Stimulated activated CD8-positive, alpha-beta memory T cell treated with anti-CD3 and anti-CD28 coated beads, Interleukin-12 subunit alpha, Interleukin-12 subunit beta, amount 100 ng/mL, for 4 hours (primary cell): ENCODE measurements around the gene SCAF1.

Experiments used
- DNase-seq: peaks from one replicate; pipeline ENCODE4 v3.0.0-alpha.2; 2020; ENCODE audit warnings: low read depth

The SCAF1 gene

GRCh38 chr19:49687150-49687549 lies 45.1 kb downstream of the SCAF1 start:
- DNase-seq = no peak

- no peak for DNase-seq
Observed at GRCh38 chr19:49687566-49688316, 45.7 kb downstream of the SCAF1 start.

- no peak for DNase-seq
Observed at GRCh38 chr19:49688531-49689132, 46.6 kb downstream of the SCAF1 start.

- no peak for DNase-seq
Observed at GRCh38 chr19:49689133-49690078, 47.4 kb downstream of the SCAF1 start, which contains the start of gene ADM5. TSS of gene ADM5 (plus strand) at chr19:49689594. CDS start at chr19:49689838, 244 bp downstream.

GRCh38 chr19:49690079-49690655 lies 48.2 kb downstream of the SCAF1 start:
- no peak for DNase-seq

- no peak for DNase-seq
Observed at GRCh38 chr19:49690656-49691242, 48.7 kb downstream of the SCAF1 start, which contains the start of gene CPT1C. TSS of gene CPT1C (plus strand) at chr19:49691116. CDS start at chr19:49692253, 1,137 bp downstream.

- DNase-seq = no peak
Observed at GRCh38 chr19:49691243-49692146, 49.5 kb downstream of the SCAF1 start.

- no peak for DNase-seq
Observed at GRCh38 chr19:49692147-49692506, 50.1 kb downstream of the SCAF1 start.

GRCh38 chr19:49696115-49696514 lies 54.1 kb downstream of the SCAF1 start:
- DNase-seq = no peak

- DNase-seq = no peak
Observed at GRCh38 chr19:49696865-49697264, 54.9 kb downstream of the SCAF1 start.

- DNase-seq = no peak
Observed at GRCh38 chr19:49699364-49699763, 57.4 kb downstream of the SCAF1 start.

GRCh38 chr19:49700563-49700962 lies 58.6 kb downstream of the SCAF1 start:
- DNase-seq = no peak

GRCh38 chr19:49701271-49701786 lies 59.3 kb downstream of the SCAF1 start:
- no peak for DNase-seq

GRCh38 chr19:49704888-49705642 lies 63.1 kb downstream of the SCAF1 start:
- DNase-seq = no peak

GRCh38 chr19:49705919-49706318 lies 63.9 kb downstream of the SCAF1 start:
- DNase-seq = no peak
